Measurements from ENCODE around the gene MGLL. TPM values are rescaled to one million over a fixed set of nuclear protein-coding genes. Genes with fewer than 3 reads are reported as not detected.
A peak's percentile ranks its signal among the peaks of the same experiment; 100 is the strongest.

Gene MGLL
- total and polyA plus RNA-seq, 5 experiments from 2014 or later = 0.34 to 0.77 (median 0.62) TPM; not detected in 2

- ATAC-seq = no peak
- peaks cover 0 to 18% (median 5%) of the 10 kb centered on the region in 4 donors for H3K4me1 Mint-ChIP-seq
- DNase-seq = no peak
- H3K27me3 Mint-ChIP-seq = peaks cover 14 to 53% (median 39%) of the 10 kb centered on the region in 5 donors
- no peak overlapping the region for H3K4me3 Mint-ChIP-seq
- POLR2A ChIA-PET = no interaction called here
- H3K36me3 Mint-ChIP-seq = no peaks in the 10 kb centered on the region
- no peaks in the 10 kb centered on the region for H3K9me3 Mint-ChIP-seq
- H3K27ac Mint-ChIP-seq = no peak overlapping the region
Observed at GRCh38 chr3:127817406-127817841, 4.9 kb downstream of the MGLL start.

GRCh38 chr3:127816783-127817405 lies 5.4 kb downstream of the MGLL start:
- ATAC-seq = no peak
- no peak for DNase-seq
- H3K9me3 Mint-ChIP-seq = no peaks in the 10 kb centered on the region
- H3K27me3 Mint-ChIP-seq = peaks cover 11 to 49% (median 35%) of the 10 kb centered on the region in 5 donors
- POLR2A ChIA-PET = no interaction called here
- no peak overlapping the region for H3K27ac Mint-ChIP-seq
- peaks cover 0 to 14% (median 3%) of the 10 kb centered on the region in 4 donors for H3K4me1 Mint-ChIP-seq
- H3K36me3 Mint-ChIP-seq = no peaks in the 10 kb centered on the region
- H3K4me3 Mint-ChIP-seq = no peak overlapping the region

- ATAC-seq = no peak
- POLR2A ChIA-PET = no interaction called here
- H3K4me3 Mint-ChIP-seq = no peak overlapping the region
- no peak for DNase-seq
- H3K27me3 Mint-ChIP-seq = peaks cover 5 to 42% (median 26%) of the 10 kb centered on the region in 5 donors
- H3K27ac Mint-ChIP-seq = no peak overlapping the region
- H3K4me1 Mint-ChIP-seq = peaks cover 0 to 9% (median 0%) of the 10 kb centered on the region in 4 donors
- H3K9me3 Mint-ChIP-seq = no peaks in the 10 kb centered on the region
- H3K36me3 Mint-ChIP-seq = no peaks in the 10 kb centered on the region
Observed at GRCh38 chr3:127815641-127816605, 6.4 kb downstream of the MGLL start.

- no peak overlapping the region for H3K27ac Mint-ChIP-seq
- POLR2A ChIA-PET = no interaction called here
- peaks cover 0 to 2% (median 0%) of the 10 kb centered on the region in 4 donors for H3K4me1 Mint-ChIP-seq
Observed at GRCh38 chr3:127815001-127815400, 7.3 kb downstream of the MGLL start.

GRCh38 chr3:127814325-127814781 lies 8.0 kb downstream of the MGLL start:
- ATAC-seq = no peak
- Mint-ChIP-seq H3K36me3 (no peaks in the 10 kb centered on the region), H3K4me3 (no peak overlapping the region), H3K27me3 (peaks cover 0 to 29% (median 13%) of the 10 kb centered on the region in 5 donors), H3K4me1 (no peaks in the 10 kb centered on the region), H3K27ac (no peak overlapping the region), H3K9me3 (no peaks in the 10 kb centered on the region)
- no peak for DNase-seq
- POLR2A ChIA-PET = no interaction called here

More at GRCh38 chr3:127815001-127815400, 7.3 kb downstream of the MGLL start:
- no peak for DNase-seq
- Mint-ChIP-seq H3K36me3 (no peaks in the 10 kb centered on the region), H3K9me3 (no peaks in the 10 kb centered on the region), H3K4me3 (no peak overlapping the region), H3K27me3 (peaks cover 2 to 33% (median 19%) of the 10 kb centered on the region in 5 donors)
- ATAC-seq = no peak

- Mint-ChIP-seq H3K27me3 (peaks cover 0 to 28% (median 5%) of the 10 kb centered on the region in 5 donors), H3K4me3 (no peak overlapping the region), H3K36me3 (no peaks in the 10 kb centered on the region), H3K27ac (no peak overlapping the region), H3K9me3 (no peaks in the 10 kb centered on the region), H3K4me1 (no peaks in the 10 kb centered on the region)
- no peak for ATAC-seq
- DNase-seq = no peak
- POLR2A ChIA-PET = no interaction called here
Observed at GRCh38 chr3:127812151-127812550, 10.2 kb downstream of the MGLL start.

GRCh38 chr3:127811717-127812116 lies 10.6 kb downstream of the MGLL start:
- no peaks in the 10 kb centered on the region for H3K9me3 Mint-ChIP-seq
- no peaks in the 10 kb centered on the region for H3K36me3 Mint-ChIP-seq
- peaks cover 0 to 24% (median 5%) of the 10 kb centered on the region in 5 donors for H3K27me3 Mint-ChIP-seq
- no peak overlapping the region for H3K4me3 Mint-ChIP-seq
- POLR2A ChIA-PET = no interaction called here
- peaks cover 0 to 2% (median 0%) of the 10 kb centered on the region in 4 donors for H3K4me1 Mint-ChIP-seq
- ATAC-seq (no peak), DNase-seq (no peak)
- H3K27ac Mint-ChIP-seq = no peak overlapping the region

- H3K9me3 Mint-ChIP-seq = no peaks in the 10 kb centered on the region
- H3K4me3 Mint-ChIP-seq = no peak overlapping the region
- no peak for ATAC-seq
- H3K27me3 Mint-ChIP-seq = peaks cover 0 to 6% (median 2%) of the 10 kb centered on the region in 5 donors
- peaks cover 0 to 2% (median 0%) of the 10 kb centered on the region in 4 donors for H3K4me1 Mint-ChIP-seq
- H3K36me3 Mint-ChIP-seq = no peaks in the 10 kb centered on the region
- no peak for DNase-seq
- no peak overlapping the region for H3K27ac Mint-ChIP-seq
- POLR2A ChIA-PET = no interaction called here
Observed at GRCh38 chr3:127809611-127810010, 12.7 kb downstream of the MGLL start.

GRCh38 chr3:127809211-127809610 lies 13.1 kb downstream of the MGLL start:
- H3K36me3 Mint-ChIP-seq = no peaks in the 10 kb centered on the region
- H3K27ac Mint-ChIP-seq = no peak overlapping the region
- POLR2A ChIA-PET = no interaction called here
- ATAC-seq = no peak
- no peak for DNase-seq
- peaks cover 0 to 6% (median 2%) of the 10 kb centered on the region in 5 donors for H3K27me3 Mint-ChIP-seq
- H3K4me3 Mint-ChIP-seq = no peak overlapping the region
- H3K4me1 Mint-ChIP-seq = peaks cover 0 to 2% (median 0%) of the 10 kb centered on the region in 4 donors
- H3K9me3 Mint-ChIP-seq = no peaks in the 10 kb centered on the region

- no peaks in the 10 kb centered on the region for H3K36me3 Mint-ChIP-seq
- H3K9me3 Mint-ChIP-seq = no peaks in the 10 kb centered on the region
- H3K4me1 Mint-ChIP-seq = peaks cover 0 to 2% (median 0%) of the 10 kb centered on the region in 4 donors
- POLR2A ChIA-PET = no interaction called here
- no peak overlapping the region for H3K27ac Mint-ChIP-seq
- H3K4me3 Mint-ChIP-seq = no peak overlapping the region
- peaks cover 0 to 1% (median 0%) of the 10 kb centered on the region in 5 donors for H3K27me3 Mint-ChIP-seq
- ATAC-seq (no peak), DNase-seq (no peak)
Observed at GRCh38 chr3:127808197-127808596, 14.1 kb downstream of the MGLL start.

GRCh38 chr3:127805026-127805753 lies 17.1 kb downstream of the MGLL start:
- ATAC-seq (no peak), DNase-seq (no peak)
- Mint-ChIP-seq H3K4me3 (no peak overlapping the region), H3K9me3 (no peaks in the 10 kb centered on the region), H3K27me3 (no peaks in the 10 kb centered on the region), H3K36me3 (no peaks in the 10 kb centered on the region), H3K4me1 (peaks cover 6 to 11% (median 8%) of the 10 kb centered on the region in 4 donors), H3K27ac (peak overlapping the region in 1 of 10 donors; percentile 60)
- POLR2A ChIA-PET = no interaction called here

- DNase-seq = no peak
- no peaks in the 10 kb centered on the region for H3K9me3 Mint-ChIP-seq
- no peaks in the 10 kb centered on the region for H3K36me3 Mint-ChIP-seq
- no peaks in the 10 kb centered on the region for H3K27me3 Mint-ChIP-seq
- H3K4me3 Mint-ChIP-seq = no peak overlapping the region
- H3K4me1 Mint-ChIP-seq = peaks cover 10 to 14% (median 13%) of the 10 kb centered on the region in 4 donors
- POLR2A ChIA-PET = no interaction called here
- no peak for ATAC-seq
- no peak overlapping the region for H3K27ac Mint-ChIP-seq
Observed at GRCh38 chr3:127804141-127804540, 18.2 kb downstream of the MGLL start.
